NCI-H345 treated with DMSO at 0.1 percent for 48 hours (cell line): Measurements from ENCODE around the gene PHF11.
"Not testable (repeated sequence)": the region's sequence is repeated elsewhere in the genome, so short reads cannot be mapped to it uniquely, and the experiment has no call there.

Experiments used
- DNase-seq: peaks from one replicate; lab custom pipeline; 2025; ENCODE audit not compliant: unreplicated experiment; lab: John Stamatoyannopoulos, UW

The PHF11 gene

DNA sequence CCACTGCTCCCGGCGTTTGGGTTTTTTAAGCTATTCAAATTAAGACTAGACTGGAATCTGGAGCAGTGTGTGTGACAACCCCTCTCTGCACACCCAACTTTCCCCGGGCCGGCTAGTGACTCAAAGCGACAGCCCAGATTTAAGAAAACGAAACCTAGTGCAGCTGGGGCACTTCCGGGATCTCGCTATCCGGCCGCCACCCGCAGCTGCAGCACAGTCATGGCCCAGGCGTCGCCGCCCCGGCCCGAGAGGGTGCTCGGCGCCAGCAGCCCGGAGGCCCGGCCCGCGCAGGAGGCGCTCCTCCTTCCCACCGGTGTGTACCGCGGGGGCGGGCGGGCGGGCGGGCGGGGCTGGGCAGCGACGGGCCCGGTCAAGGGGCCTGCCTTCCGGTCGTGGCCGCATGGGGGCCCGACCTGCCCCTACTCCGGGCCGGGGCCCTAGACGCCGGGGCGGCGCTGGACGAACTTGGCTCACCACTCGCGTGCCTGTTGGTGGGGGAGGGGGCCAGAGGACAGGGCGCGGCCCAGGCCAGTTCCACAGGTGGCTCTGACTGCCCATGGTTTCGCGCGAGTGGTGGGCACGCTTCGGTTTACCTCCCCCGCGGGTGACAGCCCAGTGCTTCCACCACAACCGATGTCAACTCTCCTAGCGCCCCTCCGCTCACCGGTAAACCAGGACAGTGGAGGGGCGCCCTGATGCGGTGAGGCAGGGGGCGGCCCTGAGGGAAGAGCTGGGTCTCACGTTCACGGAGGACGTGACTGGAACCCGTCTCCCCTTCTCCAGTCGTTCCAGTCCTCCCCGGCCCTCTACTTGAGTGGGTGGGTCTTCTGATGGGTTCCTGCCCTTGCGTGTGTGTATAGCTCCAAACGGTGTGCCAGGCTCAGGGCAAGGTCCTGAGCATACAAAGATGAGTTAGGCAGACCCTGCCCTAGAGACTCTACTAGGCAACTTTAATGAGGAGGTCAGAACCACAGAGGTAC, at the start of gene PHF11:
Gene PHF11 (plus strand): TSS at position 171 of the 980 bp plus-strand sequence. CDS start 49 bp downstream, at position 220.
- DNase-seq: no peak

DNA sequence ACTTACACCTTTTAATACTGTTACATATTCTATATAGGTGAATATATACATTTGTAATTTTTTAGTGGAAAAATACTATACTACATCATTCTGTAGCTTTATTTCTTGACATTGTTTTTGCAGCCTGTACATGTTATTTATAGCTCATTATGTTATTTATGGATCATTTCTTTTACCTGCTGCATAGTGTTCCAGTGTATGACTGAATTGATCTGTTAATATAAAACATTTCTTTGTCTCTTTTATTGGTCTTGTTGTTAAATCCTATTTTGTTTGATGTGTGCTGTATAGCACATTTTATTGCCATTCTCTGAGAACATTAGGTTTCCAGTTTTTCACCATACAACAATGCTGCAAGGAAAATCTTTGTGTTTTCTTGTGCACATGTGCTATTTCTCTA, 49.3 kb upstream of the PHF11 start:
- no peak for DNase-seq

GRCh38 chr13:49448753-49449152, 47.0 kb upstream of the PHF11 start:
- DNase-seq: no peak

DNA sequence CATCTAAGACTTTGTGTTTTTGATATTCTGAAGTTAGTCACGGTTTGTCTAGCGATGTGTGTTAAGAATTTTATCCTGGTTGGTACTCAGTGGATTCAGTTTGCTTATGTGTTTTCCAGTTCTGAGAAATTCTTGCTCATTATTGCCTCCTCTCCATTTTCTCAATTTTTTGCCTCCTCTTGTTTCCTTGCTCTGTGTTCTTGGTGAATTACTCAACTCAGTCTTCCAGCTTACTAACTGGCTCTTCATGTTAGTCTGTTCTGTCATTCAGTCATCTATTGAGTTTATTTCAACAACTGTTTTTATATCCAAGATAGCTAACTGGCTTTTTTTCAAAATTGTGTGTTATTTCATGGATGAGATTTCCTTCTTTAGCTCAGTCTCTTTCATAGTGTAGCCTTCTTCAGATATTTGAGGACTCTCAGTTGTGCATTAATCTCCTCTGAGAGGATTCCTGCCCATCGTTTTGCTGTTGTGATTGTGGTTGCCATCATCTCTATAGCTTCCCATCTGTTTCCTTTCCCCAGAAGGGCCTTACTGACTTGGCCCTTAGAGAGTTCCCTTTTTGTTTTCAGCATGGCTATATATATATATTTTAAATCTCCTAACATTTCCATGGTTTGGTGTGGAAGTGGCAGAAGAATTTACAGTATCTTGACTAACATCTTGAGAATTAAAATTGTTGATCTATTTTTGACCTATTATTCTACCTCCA, 45.5 kb upstream of the PHF11 start:
- no peak for DNase-seq

GRCh38 chr13:49452725-49453457, 42.9 kb upstream of the PHF11 start:
- no peak for DNase-seq

DNA sequence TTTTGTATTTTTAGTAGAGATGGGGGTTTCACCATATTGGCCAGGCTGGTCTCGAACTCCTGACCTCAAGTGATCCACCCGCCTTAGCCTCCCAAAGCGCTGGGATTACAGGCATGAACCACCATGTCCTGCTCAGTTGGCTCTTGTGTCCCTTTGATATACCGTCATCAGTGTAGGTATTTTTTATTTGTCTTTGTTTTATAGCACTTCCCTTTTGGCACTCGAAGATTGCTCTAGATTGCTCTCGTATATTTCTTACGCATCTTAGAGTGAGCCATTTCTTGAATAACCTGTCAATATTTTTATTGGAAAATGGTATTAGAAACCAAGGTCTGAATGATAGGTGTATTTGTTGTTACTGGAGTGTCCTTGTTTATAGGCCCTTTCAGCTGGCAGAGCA, 42.3 kb upstream of the PHF11 start:
- DNase-seq: no peak

GRCh38 chr13:49454388-49455006, 41.3 kb upstream of the PHF11 start:
- DNase-seq: no peak

GRCh38 chr13:49455007-49455398, 40.8 kb upstream of the PHF11 start:
- no peak for DNase-seq

DNA sequence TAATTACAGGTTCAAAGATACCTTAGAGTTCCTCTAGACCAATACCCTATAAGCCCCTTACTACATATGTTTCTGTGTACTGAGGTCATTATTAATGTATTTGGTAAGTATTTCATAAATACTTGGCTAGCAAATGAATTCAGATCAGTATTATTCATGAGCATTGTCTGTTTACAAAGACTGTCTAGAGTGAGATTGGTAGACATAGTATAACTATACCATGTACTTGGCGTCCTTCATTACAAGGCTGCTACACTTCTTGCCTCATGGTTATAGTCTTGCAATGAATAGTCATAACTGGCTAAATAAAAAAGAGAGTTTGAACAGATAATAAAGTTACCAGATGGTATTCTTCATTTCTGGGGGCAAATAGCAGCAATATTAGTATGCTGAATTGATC, 39.6 kb upstream of the PHF11 start:
- no peak for DNase-seq

- DNase-seq: no peak
Measured at GRCh38 chr13:49457221-49457620, 38.5 kb upstream of the PHF11 start.

- DNase-seq: no peak
Measured at GRCh38 chr13:49459580-49459979, 36.2 kb upstream of the PHF11 start.

DNA sequence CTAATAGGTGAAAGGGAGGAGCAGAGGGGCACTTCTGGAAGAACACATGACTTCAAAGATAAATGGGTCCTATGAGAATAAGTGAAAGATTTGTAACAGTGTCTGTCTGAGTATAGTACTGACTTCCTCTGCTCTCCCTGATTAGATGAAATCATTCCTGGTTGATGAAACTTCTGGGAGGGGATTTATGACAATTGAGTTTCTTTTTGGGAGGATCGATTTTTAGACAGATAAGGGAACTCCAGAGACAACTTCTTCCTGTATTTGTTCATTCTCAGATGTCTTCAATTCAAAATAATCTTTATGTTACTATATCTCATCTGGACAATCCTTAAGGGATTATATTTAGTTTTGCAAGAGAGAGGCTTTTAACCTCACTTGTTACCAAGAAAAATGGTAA, 31.7 kb upstream of the PHF11 start:
- no peak for DNase-seq

DNA sequence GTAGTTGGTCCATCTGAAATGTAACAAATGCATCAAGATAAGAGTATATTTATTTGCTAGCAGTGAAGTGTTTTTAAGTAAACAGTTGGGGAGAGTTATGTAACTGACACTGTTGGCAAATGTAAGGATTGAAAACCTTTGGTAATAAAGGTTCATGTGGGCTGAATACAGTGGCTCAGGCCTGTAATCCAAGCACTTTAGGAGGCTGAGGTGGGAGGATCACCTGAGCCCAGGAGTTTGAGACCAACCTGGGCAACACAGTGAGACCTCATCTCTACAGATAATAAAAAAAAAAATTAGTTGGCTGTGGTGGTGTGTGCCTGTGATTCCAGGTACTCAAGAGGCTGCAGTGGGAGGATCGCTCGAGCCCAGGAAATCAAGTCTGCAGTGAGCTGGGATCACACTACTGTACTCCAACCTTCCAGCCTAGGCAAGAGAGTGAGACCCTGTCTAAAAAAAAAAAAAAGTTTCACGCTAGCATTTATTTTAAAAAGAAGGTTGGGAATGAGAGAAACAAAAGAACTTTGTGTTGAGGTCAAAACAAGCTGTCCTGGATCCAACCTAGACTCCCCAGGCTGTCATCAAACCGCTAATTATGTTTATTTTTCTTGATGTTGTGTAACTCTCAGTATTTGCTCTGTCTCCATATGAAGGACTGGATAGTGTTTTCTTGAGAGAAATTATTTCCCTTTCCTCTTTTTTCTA, 31.0 kb upstream of the PHF11 start:
- DNase-seq: no peak

DNA sequence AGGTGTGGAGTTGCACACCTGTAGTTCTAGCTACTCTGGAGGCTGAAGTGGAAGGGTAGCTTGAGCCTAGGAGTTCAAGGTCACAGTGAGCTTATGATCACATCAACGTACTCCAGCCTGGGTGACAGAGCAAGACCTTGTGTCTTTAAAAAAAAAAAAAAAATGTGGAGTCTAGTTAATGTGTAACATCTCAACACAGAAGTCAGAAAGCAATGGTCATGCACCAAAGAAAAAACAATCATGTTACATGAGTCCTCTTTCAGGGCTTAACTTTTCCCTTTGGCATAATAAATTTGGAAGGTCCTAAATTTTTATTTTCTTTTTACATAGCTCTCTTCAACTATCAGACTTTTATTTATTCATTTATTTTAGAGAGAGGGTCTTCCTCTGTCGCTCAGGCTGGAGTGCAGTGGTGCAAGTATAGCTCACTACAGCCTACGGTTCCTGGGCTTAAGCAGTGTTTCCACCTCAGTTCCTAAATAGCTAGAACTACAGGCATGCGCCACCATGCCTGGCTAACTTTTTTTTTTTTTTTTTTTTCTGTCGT, 29.4 kb upstream of the PHF11 start:
- no peak for DNase-seq

GRCh38 chr13:49472186-49472585, 23.6 kb upstream of the PHF11 start:
- no peak for DNase-seq

GRCh38 chr13:49476529-49476928, 19.2 kb upstream of the PHF11 start:
- no peak for DNase-seq

- DNase-seq: no peak
Measured at GRCh38 chr13:49481788-49482187, 14.0 kb upstream of the PHF11 start.

GRCh38 chr13:49488563-49488962, 7.2 kb upstream of the PHF11 start:
- no peak for DNase-seq

DNA sequence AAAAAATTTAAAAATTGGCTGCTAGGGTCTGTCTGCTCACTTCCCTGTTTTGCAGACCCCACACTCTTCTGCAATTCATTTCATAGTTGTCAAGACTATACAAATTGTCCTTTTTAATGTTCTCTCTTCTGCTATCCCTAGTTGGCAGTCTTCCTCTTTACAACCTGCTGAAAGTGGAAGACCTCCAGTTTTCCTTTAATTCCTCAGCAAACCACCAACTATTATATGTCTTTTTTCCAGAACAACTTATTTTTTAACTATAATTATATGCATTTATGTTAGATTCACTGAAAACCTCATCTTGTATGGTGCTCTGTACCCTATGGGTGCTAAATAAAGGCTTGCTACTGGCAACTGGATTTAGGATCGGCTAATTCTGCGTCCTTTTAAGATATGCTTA, 1.1 kb upstream of the PHF11 start:
- DNase-seq: no peak

- not testable (repeated sequence) for DNase-seq
Measured at GRCh38 chr13:49496837-49497236, 1.1 kb downstream of the PHF11 start.
